HEK293T (cell line): ENCODE data around the gene PRKAR1B.

Source experiments
- BHLHE40 ChIP-seq: fragments of 450-650 bp; IDR thresholded peaks from 2 replicates; pipeline ENCODE4 v1.6.1; 2016; ENCODE audit warnings: mild to moderate bottlenecking, moderate library complexity, borderline replicate concordance
- CTBP1 ChIP-seq: fragments of 450-650 bp; IDR thresholded peaks from 2 replicates; pipeline ENCODE4 v1.6.1; 2016; ENCODE audit warnings: borderline replicate concordance
- ELF4 ChIP-seq: fragments of 450-650 bp; IDR thresholded peaks from 2 replicates; pipeline ENCODE4 v1.6.1; 2017; ENCODE audit warnings: antibody characterized with exemption
- FOXK2 ChIP-seq: fragments of 450-650 bp; IDR thresholded peaks from 2 replicates; pipeline ENCODE4 v1.6.1; 2016; ENCODE audit warnings: mild to moderate bottlenecking
- SP1 ChIP-seq: fragments of 450-650 bp; IDR thresholded peaks from 2 replicates; pipeline ENCODE4 v1.6.1; 2017
- SUZ12 ChIP-seq: fragments of 450-650 bp; IDR thresholded peaks from 2 replicates; pipeline ENCODE4 v1.6.1; 2016; ENCODE audit warnings: mild to moderate bottlenecking
- TARDBP ChIP-seq: fragments of 450-650 bp; IDR thresholded peaks from 2 replicates; pipeline ENCODE4 v1.6.1; 2016
- ZNF384 ChIP-seq: fragments of 450-650 bp; IDR thresholded peaks from 2 replicates; pipeline ENCODE4 v1.6.1; 2016
- TF ChIP-seq, protein P1 (sequence below): fragments of 450-650 bp; IDR thresholded peaks from 2 replicates; pipeline ENCODE4 v1.6.1; 2016

DNA sequence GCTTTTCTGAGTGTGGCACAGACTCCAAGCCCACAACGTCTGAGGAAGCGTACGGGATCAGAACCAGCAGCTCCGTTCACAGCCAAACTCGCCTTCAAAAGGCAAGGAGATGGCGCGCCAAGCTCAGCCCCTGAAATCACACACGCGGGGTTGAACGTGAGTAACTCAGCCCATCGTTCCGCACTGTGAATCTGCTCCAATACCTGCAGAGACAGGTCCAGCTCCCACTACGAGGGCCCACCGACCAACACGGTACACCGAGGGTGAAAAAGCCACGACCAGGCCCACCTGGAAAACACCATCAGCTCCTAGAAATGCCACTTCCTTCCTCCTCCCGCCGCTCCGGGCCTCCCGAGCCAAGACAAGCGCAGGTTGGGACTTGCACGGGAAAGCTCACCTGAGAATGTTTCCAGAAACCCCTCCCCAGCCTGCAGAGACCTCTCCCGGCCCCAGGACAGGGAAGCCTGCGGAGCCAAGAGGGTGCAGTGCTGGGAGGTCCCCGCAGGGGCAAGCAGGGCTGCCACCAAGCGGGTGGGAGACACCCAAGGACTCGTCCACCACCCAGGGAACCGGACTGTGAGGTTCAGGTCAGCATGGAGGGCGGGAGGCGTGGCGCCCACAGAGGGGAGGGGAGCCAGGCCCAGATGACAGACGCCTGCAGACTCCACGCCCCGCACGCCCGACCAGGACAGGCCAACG is 113.5 kb downstream of the PRKAR1B start:
- TF ChIP-seq SP1 (no peak), ELF4 (no peak), FOXK2 (no peak), TARDBP (no peak), BHLHE40 (no peak), SUZ12 (no peak), CTBP1 (no peak), ZNF384 (no peak)
- TF ChIP-seq, protein P1, sequence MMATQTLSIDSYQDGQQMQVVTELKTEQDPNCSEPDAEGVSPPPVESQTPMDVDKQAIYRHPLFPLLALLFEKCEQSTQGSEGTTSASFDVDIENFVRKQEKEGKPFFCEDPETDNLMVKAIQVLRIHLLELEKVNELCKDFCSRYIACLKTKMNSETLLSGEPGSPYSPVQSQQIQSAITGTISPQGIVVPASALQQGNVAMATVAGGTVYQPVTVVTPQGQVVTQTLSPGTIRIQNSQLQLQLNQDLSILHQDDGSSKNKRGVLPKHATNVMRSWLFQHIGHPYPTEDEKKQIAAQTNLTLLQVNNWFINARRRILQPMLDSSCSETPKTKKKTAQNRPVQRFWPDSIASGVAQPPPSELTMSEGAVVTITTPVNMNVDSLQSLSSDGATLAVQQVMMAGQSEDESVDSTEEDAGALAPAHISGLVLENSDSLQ, result no peak
